T-helper 17 cell (primary cell): ENCODE results near the gene SLC16A9. TPM values are rescaled to one million over a fixed set of nuclear protein-coding genes. Genes with fewer than 3 reads are reported as not detected.

ENCODE experiments used
- ATAC-seq: fragments of 150-1000 bp; cut with Tn5 transposase; 2 replicates; pipeline ENCODE4 v1.10.0; 2021; ENCODE audit warnings: mild to moderate bottlenecking, moderate library complexity
- DNase-seq, 3 donors: peaks; one replicate each; pipeline versions ENCODE4 v3.0.0 to v3.0.0-alpha.2; 2020 to 2021
- H3K9me3 ChIP-seq: one replicate; pipeline ENCODE4 v1.7.0; 2013; ENCODE audit warnings: low read length, mild to moderate bottlenecking; ENCODE audit not compliant: control insufficient read depth, poor library complexity, severe bottlenecking
- H3K27ac Mint-ChIP-seq: one replicate; pipeline ENCODE4 v1.8.0; 2022; ENCODE audit warnings: mild to moderate bottlenecking, moderate library complexity, mixed read lengths
- H3K27me3 Mint-ChIP-seq: one replicate; pipeline ENCODE4 v1.8.0; 2022; ENCODE audit warnings: mixed read lengths
- H3K36me3 Mint-ChIP-seq: one replicate; pipeline ENCODE4 v1.8.0; 2022; ENCODE audit warnings: low read depth, mixed read lengths
- H3K4me1 Mint-ChIP-seq: one replicate; pipeline ENCODE4 v1.8.0; 2022; ENCODE audit warnings: mild to moderate bottlenecking, mixed read lengths
- H3K4me3 Mint-ChIP-seq: one replicate; pipeline ENCODE4 v1.8.0; 2022; ENCODE audit warnings: mild to moderate bottlenecking, moderate library complexity, mixed read lengths
- total RNA-seq, 4 donors: library from RNA in 2 of 4; stranded (reverse) in 2 of 4; gene quantifications; one replicate each; pipeline ENCODE4 v1.2.3 and lab custom pipeline; 2022 to 2026

The SLC16A9 gene
- total RNA-seq, 2 donors from 2014 or later, result 0.07 to 0.18 TPM

GRCh38 chr10:59606551-59606961 lies 103.1 kb downstream of the SLC16A9 start:
- H3K9me3 ChIP-seq, result no peaks in the 10 kb centered on the region
- ATAC-seq, result no peak
- Mint-ChIP-seq H3K27me3 (peaks cover 31% of the 10 kb centered on the region), H3K27ac (no peak overlapping the region), H3K36me3 (no peaks in the 10 kb centered on the region), H3K4me1 (no peaks in the 10 kb centered on the region), H3K4me3 (no peak overlapping the region)
- no peak for DNase-seq

GRCh38 chr10:59601985-59602384 lies 107.7 kb downstream of the SLC16A9 start:
- DNase-seq, result no peak
- Mint-ChIP-seq H3K27me3 (peaks cover 18% of the 10 kb centered on the region), H3K36me3 (no peaks in the 10 kb centered on the region), H3K4me3 (no peak overlapping the region), H3K27ac (no peak overlapping the region), H3K4me1 (peaks cover 2% of the 10 kb centered on the region)
- no peaks in the 10 kb centered on the region for H3K9me3 ChIP-seq
- ATAC-seq, result no peak

Other genes with a start within 250 kb of the SLC16A9 start
- under 1 TPM in 1 of 2 donors, not detected in 1; 0.35 TPM for gene MRLN, start 43.6 kb upstream of the SLC16A9 start, total RNA-seq
- 10 to 100 TPM; 25.3 to 27.0 TPM for gene CCDC6, start 196.7 kb upstream of the SLC16A9 start, total RNA-seq